Measurements from ENCODE around the gene PPP2R3A.
"Not testable (repeated sequence)": the region's sequence is repeated elsewhere in the genome, so short reads cannot be mapped to it uniquely, and the experiment has no call there.

Gene PPP2R3A

DNA sequence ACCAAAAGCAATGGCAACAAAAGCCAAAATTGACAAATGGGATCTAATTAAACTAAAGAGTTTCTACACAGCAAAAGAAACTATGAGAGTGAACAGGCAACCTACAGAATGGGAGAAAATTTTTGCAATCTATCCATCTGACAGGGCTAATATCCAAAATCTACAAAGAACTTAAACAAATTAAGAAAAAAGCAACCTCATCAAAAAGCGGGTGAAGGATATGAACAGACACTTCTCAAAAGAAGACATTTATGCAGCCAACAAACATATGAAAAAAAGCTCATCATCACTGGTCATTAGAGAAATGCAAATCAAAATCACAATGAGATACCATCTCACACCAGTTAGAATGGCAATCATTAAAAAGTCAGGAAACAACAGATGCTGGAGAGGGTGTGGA, 153.8 kb downstream of the PPP2R3A start:
- H3K4me1 Mint-ChIP-seq, DNase-seq, CTCF ChIA-PET, H3K36me3 Mint-ChIP-seq, H3K27me3 Mint-ChIP-seq, H3K9me3 Mint-ChIP-seq, H3K4me3 Mint-ChIP-seq, H3K27ac Mint-ChIP-seq: not testable (repeated sequence)

DNA sequence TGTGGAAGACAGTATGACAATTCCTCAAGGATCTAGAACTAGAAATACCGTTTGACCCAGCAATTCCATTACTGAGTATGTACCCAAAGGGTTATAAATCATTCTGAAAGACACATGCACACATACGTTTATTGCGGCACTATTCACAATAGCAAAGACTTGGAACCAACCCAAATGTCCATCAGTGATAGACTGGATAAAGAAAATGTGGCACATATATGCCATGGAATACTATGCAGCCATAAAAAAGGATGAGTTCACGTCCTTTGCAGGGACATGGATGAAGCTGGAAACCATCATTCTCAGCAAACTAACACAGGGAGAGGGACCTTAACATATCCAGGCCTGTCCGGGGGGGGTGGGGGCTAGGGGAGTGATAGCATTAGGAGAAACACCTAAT, 154.3 kb downstream of the PPP2R3A start:
- CTCF ChIA-PET, H3K9me3 Mint-ChIP-seq: not testable (repeated sequence)

DNA sequence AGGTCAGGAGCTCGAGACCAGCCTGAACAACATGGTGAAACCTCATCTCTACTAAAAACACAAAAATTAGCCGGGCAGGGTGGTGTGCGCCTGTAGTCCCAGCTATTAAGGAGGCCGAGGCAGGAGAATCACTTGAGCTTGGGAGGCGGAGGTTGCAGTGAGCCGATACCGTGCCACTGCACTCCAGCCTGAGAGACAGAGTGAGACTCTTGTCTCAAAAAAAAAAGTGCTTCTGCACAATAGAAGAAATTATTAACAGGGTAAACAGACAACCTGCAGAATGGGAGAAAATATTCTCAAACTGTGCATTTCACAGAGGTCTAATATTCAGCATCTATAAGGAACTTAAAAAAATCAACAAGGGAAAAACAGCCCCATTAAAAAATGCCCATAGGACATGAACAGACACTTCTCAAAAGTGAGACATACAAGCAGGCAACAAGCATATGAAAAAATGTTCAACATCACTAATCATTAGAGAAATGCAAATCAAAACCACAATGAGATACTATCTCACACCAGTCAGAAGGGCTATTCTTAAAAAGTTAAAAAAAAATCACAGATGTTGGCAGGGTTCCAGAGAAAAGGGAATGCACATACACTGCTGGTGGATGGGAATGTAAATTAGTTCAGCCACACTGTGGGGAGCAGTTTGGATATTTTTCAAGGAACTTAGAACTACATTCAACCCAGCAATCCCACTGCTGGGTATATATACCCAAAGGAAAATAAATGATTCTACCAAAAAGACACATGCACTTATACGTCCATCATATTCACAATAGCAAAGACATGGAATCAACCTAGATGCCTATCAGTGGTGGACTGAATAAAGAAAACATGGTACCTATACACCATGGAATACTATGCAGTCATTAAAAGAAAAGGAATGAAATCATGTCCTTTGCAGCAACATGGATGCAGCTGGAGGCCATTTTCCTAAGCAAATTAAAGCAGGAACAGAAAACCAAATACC, 155.1 kb downstream of the PPP2R3A start:
- Mint-ChIP-seq H3K27me3 (peaks cover 6% of the 10 kb centered on the region), H3K4me1 (no peaks in the 10 kb centered on the region), H3K4me3 (no peak overlapping the region), H3K36me3 (no peaks in the 10 kb centered on the region), H3K9me3 (peaks cover 5% of the 10 kb centered on the region), H3K27ac (no peak overlapping the region)
- CTCF ChIA-PET, result no interaction called here
- DNase-seq, result no peak

More for the DNA sequence above, 154.3 kb downstream of the PPP2R3A start:
- H3K27ac Mint-ChIP-seq, DNase-seq, H3K4me1 Mint-ChIP-seq, H3K27me3 Mint-ChIP-seq, H3K36me3 Mint-ChIP-seq, H3K4me3 Mint-ChIP-seq: not testable (repeated sequence)

DNA sequence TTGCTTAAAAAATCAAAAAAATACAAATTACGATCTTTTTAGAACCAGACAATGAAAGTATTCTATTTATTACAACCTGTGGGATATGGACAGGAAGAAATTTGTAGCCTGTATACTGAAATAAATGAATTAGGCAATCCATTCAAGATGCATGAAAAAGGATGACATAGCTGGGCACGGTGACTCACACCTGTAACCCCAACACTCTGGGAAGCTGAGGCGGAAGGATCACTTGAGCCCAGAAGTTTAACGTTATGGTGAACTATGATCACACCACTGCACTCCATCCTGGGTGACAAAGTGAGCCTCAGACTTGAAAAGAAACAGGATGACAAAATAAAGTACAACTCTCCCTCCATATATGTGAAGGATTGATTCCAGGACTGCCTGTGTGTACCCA, 156.5 kb downstream of the PPP2R3A start:
- Mint-ChIP-seq H3K4me3 (no peak overlapping the region), H3K4me1 (no peaks in the 10 kb centered on the region), H3K27me3 (peaks cover 6% of the 10 kb centered on the region), H3K9me3 (peaks cover 2% of the 10 kb centered on the region), H3K27ac (no peak overlapping the region), H3K36me3 (no peaks in the 10 kb centered on the region)
- DNase-seq, result no peak
- CTCF ChIA-PET, result no interaction called here

DNA sequence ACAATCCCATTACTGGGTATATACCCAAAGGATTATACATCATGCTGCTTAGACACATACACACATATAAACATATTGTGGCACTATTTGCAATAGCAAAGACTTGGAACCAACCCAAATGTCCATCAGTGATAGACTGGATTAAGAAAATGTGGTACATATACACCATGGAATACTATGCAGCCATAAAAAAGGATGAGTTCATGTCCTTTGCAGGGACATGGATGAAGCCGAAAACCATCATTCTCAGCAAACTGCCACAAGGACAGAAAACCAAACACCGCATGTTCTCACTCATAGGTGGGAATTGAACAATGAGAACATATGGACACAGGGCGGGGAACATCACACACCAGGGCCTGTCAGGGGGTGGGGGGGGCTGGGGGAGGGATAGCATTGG, 166.1 kb downstream of the PPP2R3A start:
- CTCF ChIA-PET, H3K27ac Mint-ChIP-seq: not testable (repeated sequence)

DNA sequence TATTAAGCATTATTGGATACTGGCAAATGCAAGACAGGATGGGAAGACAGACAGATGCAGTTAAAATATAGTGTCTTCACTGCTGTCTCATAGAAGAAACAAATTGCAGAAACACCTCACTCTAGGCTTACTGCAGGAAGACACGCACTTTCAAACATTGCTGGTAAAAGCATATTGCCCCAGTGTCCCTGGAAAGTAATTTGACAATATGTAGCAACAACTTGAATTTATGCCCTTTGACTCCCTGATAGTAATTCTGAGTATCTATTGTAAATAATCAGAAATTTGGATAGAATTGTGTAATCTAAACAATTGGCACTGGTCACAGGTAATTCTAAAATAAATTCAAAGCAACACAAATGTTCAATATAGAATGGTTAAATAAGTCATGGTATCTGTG, 168.6 kb downstream of the PPP2R3A start:
- peaks cover 4% of the 10 kb centered on the region for H3K4me1 Mint-ChIP-seq

More for the DNA sequence above, 166.1 kb downstream of the PPP2R3A start:
- H3K4me1 Mint-ChIP-seq, DNase-seq, H3K9me3 Mint-ChIP-seq, H3K4me3 Mint-ChIP-seq, H3K36me3 Mint-ChIP-seq, H3K27me3 Mint-ChIP-seq: not testable (repeated sequence)

DNA sequence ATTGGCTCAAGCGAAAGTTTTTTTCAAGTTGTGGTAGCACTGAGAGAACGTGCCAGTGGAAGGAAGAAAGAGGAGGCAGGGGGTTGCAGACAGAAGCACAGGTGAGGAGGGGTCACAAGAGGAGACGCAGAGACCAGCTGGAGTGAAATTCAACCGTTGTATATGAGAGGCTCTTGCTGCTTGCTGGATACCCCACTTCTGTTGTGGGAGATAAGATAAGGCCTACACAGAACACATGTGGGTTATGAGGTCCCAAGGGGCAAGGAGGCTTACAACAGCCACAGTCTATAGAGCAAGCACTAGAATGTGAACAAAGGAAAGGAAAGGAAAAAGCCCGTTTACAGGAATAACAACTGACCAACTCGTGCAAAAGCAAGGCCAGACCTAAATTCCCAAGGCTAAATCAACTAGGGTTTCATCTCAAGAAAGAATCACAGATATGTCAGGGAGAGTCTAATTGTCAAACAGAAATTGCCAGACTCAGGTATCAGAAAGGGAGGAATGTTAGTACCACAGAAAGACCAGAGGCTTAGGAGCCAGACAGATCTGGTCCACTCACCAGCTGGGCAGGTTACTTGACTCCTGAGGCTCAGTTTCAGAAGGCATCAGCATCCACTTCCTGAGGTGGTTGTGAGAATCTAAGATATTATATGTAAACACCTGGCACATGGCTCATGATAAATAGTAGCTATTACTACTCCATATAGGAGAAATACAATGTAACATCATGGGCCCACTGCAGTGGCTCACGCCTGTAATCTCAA, 169.7 kb downstream of the PPP2R3A start:
- Mint-ChIP-seq H3K36me3 (no peaks in the 10 kb centered on the region), H3K27me3 (no peaks in the 10 kb centered on the region), H3K9me3 (no peaks in the 10 kb centered on the region), H3K4me3 (no peak overlapping the region), H3K4me1 (peaks cover 4% of the 10 kb centered on the region), H3K27ac (no peak overlapping the region)
- CTCF ChIA-PET, result no interaction called here
- DNase-seq, result no peak

More for the DNA sequence above, 168.6 kb downstream of the PPP2R3A start:
- peaks cover under 1% of the 10 kb centered on the region for H3K27me3 Mint-ChIP-seq
- CTCF ChIA-PET, result interaction anchor here (1.8 kb wide), 1 partner anchor 898 kb away, joined by 5 read pairs; no protein-coding TSS in a partner anchor
- no peak for DNase-seq
- H3K4me3 Mint-ChIP-seq, result no peak overlapping the region
- no peak overlapping the region for H3K27ac Mint-ChIP-seq
- H3K36me3 Mint-ChIP-seq, result no peaks in the 10 kb centered on the region
- no peaks in the 10 kb centered on the region for H3K9me3 Mint-ChIP-seq

DNA sequence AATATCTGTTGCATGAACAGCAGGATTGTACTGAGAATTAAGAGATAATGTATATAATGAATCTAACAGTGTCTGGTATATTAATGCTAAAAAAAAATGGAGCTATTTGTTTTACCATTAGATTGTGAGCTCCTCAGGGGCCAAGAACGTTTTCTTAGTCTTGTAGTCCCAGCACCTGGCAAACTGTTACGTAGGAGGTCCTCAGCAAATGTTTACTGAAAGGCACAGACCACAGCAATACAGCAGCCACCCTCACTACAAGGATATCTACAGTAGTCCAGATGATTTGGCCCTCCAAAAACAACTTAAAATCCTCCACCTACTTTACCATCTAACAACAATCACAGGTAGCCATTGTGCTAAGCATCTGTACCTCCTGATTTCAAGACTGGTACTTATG, 170.9 kb downstream of the PPP2R3A start:
- Mint-ChIP-seq H3K4me1 (peaks cover 4% of the 10 kb centered on the region), H3K9me3 (no peaks in the 10 kb centered on the region), H3K36me3 (no peaks in the 10 kb centered on the region), H3K27ac (no peak overlapping the region), H3K27me3 (no peaks in the 10 kb centered on the region), H3K4me3 (no peak overlapping the region)
- CTCF ChIA-PET, result no interaction called here
- no peak for DNase-seq

DNA sequence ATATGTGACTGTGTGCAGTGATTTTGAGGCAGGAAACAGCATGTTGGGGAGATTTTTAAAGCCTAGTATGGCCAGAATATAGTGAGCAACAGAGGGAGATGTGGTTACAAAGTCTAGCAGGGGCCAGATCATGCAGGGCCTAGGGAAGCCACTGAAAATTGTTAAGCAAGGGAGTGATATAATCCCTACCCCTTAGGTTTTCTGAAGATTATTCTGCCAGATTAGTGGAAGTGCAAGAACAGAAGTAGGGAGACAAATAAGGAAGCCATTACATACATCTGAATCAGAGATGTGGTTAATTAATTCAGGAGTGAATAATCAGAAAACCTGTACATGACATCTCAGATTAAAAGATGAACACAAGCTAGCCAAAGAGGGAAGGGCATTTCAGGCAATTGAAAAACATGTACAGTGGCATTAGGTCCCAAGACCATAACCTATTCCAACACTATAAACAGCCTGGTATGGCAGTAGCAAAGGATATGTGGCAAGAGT, 175.8 kb downstream of the PPP2R3A start:
- no peak overlapping the region for H3K27ac Mint-ChIP-seq
- H3K9me3 Mint-ChIP-seq, result no peaks in the 10 kb centered on the region

DNA sequence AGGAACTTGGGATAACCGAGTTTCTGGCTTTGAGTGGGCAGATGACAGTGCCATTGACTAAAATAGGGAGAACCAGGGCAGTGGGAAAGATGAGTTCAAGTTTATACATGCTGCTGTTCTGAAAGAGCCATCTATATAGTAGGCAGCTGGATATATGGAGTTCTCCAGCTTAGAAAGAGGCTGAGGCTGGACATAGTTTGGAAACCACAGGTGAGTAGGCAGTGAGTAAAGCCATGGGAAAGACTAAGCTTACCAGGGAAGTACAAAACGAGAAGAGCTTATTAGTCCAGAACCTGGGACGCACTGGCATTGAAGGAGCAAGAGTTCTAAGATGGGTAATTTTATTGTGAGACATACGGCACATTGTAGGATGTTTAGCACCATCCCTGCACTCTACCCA, 176.4 kb downstream of the PPP2R3A start:
- CTCF ChIA-PET, result no interaction called here
- H3K4me1 Mint-ChIP-seq, result no peaks in the 10 kb centered on the region
- H3K27ac Mint-ChIP-seq, result no peak overlapping the region
- H3K9me3 Mint-ChIP-seq, result no peaks in the 10 kb centered on the region
- peaks cover 14% of the 10 kb centered on the region for H3K36me3 Mint-ChIP-seq
- no peaks in the 10 kb centered on the region for H3K27me3 Mint-ChIP-seq
- DNase-seq, result no peak
- H3K4me3 Mint-ChIP-seq, result no peak overlapping the region

More for the DNA sequence above, 175.8 kb downstream of the PPP2R3A start:
- no peak for DNase-seq
- no peaks in the 10 kb centered on the region for H3K4me1 Mint-ChIP-seq
- CTCF ChIA-PET, result no interaction called here
- H3K27me3 Mint-ChIP-seq, result no peaks in the 10 kb centered on the region
- peaks cover 14% of the 10 kb centered on the region for H3K36me3 Mint-ChIP-seq
- no peak overlapping the region for H3K4me3 Mint-ChIP-seq

DNA sequence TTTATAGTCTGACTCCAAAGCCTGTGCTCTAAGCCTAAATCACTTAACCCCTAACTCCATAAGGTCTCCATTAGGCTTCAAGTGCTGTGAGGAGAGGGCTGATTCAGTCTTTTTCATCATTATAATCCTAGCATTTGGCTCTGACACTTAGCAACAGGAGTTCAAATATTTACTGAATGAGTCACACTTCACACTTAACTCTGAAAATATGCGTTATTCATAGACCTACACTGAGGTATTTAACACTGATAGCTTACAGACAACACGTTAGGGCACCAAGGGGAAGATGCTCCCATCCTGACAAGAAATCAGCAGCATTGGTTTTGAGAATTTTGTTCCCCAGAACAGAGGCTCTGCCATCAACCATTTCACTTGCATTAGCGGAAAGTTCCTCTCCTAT, 177.1 kb downstream of the PPP2R3A start:
- Mint-ChIP-seq H3K9me3 (no peaks in the 10 kb centered on the region), H3K4me3 (no peak overlapping the region), H3K4me1 (no peaks in the 10 kb centered on the region), H3K36me3 (peaks cover 16% of the 10 kb centered on the region), H3K27ac (no peak overlapping the region), H3K27me3 (no peaks in the 10 kb centered on the region)
- CTCF ChIA-PET, result no interaction called here
- DNase-seq, result no peak

DNA sequence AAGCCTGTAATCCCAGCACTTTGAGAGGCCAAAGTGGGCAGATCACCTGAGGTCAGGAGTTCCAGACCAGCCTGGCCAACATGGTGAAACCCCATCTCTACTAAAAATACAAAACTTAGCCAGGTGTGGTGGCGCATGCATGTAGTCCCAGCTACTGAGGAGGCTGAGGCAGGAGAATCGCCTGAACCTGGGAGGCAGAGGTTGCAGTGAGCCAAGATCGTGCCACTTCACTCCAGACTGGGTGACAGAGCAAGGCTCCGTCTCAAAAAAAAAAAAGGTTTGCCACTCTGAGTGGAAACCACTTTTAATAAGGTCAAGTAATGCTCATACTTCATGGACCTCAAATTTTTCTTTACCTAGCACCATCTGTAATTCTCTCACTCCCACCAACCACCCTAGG, 178.9 kb downstream of the PPP2R3A start:
- not testable (repeated sequence) for H3K4me3 Mint-ChIP-seq, H3K9me3 Mint-ChIP-seq, DNase-seq, H3K4me1 Mint-ChIP-seq, H3K27me3 Mint-ChIP-seq, H3K27ac Mint-ChIP-seq
- CTCF ChIA-PET, result interaction anchor here (0.7 kb wide), 1 partner anchor 297 kb away, joined by 3 read pairs; no protein-coding TSS in a partner anchor
- H3K36me3 Mint-ChIP-seq, result peaks cover 29% of the 10 kb centered on the region

DNA sequence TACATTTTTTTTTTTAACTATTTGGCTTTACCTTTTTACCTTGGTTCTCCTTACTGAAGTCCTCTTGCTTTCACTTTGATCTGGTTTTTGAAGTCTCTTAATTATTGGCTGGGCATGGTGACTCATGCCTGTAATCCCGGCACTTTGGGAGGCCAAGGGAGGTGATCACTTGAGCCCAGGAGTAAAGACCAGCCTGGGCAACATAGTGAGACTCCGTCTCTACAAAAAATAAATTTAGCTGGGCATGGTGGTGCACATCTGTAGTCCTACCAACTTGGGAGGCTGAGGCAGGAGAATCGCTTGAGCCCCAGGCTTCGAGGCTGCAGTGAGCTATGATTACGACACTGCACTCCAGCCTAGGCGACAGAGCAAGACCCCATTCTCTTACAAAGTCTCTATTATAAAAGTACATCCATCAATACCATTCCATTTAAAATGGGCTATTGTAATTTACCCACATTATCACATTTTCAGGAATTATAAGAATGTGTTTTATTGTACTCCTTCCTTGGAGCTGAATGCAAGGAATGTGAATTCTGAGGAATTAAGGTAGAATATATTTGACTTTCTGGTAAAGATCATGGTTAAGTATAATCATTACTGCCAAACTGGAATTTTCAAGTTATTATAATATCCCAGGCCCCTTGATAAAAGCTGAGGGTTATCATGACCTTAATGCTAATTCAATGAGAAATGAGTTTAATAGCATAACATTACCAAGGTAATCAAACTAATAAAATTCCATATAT, 181.6 kb downstream of the PPP2R3A start:
- Mint-ChIP-seq H3K27ac (no peak overlapping the region), H3K27me3 (no peaks in the 10 kb centered on the region), H3K4me3 (no peak overlapping the region), H3K36me3 (peaks cover 49% of the 10 kb centered on the region), H3K4me1 (peaks cover 18% of the 10 kb centered on the region), H3K9me3 (no peaks in the 10 kb centered on the region)
- CTCF ChIA-PET, result no interaction called here
- no peak for DNase-seq

DNA sequence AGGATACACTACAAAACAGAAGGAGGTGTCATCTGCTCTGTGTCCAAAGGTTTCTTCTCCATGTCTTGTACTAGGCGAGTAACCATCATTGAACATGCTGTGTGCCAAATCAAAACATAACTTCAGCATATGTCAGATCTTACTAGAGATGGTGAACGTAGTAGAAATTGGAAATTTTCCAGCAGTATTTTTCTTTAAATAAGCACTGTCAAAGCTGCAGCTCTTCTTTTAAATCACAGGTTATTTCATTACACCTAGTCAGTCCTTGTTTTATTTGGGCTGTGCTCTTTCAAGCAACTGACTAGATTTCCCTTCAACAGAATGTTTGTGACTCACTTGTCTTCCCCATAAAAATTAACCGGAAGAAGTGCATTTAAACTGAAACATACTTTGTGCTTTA, 184.1 kb downstream of the PPP2R3A start:
- Mint-ChIP-seq H3K27me3 (no peaks in the 10 kb centered on the region), H3K4me1 (peaks cover 24% of the 10 kb centered on the region), H3K4me3 (no peak overlapping the region), H3K9me3 (no peaks in the 10 kb centered on the region), H3K36me3 (peaks cover 55% of the 10 kb centered on the region), H3K27ac (peak overlapping the region; percentile 56)
- no peak for DNase-seq
- CTCF ChIA-PET, result no interaction called here
